Activated naive CD8-positive, alpha-beta T cell treated with anti-CD3 and anti-CD28 coated beads, Interleukin-2, amount 10 ng/mL, durations not matched to agents 7 days and 5 days (primary cell): ENCODE results near the gene ARSG. TPM values are rescaled to one million over a fixed set of nuclear protein-coding genes. Genes with fewer than 3 reads are reported as not detected.
A peak's percentile ranks its signal among the peaks of the same experiment; 100 is the strongest.
"Not testable (repeated sequence)": the region's sequence is repeated elsewhere in the genome, so short reads cannot be mapped to it uniquely, and the experiment has no call there.

Source experiments
- ATAC-seq: fragments of 150-1000 bp; cut with Tn5 transposase; one replicate; pipeline ENCODE4 v1.10.0; 2021; ENCODE audit warnings: low read depth, moderate library complexity
- POLR2A ChIA-PET: fragments of 350-600 bp; sonication (Branson Sonifier 250); formaldehyde crosslinking; loops from one replicate; lab custom pipeline; 2021; ENCODE audit warnings: antibody characterized with exemption; lab: Charles Lee
- DNase-seq: peaks from one replicate; pipeline ENCODE4 v3.0.0; 2021
- H3K27ac Mint-ChIP-seq: one replicate; pipeline ENCODE4 v1.8.0; 2022; ENCODE audit warnings: mild to moderate bottlenecking, mixed read lengths
- H3K27me3 Mint-ChIP-seq: one replicate; pipeline ENCODE4 v1.8.0; 2022; ENCODE audit warnings: mild to moderate bottlenecking, moderate library complexity, mixed read lengths
- H3K36me3 Mint-ChIP-seq: one replicate; pipeline ENCODE4 v1.8.0; 2021; ENCODE audit warnings: mild to moderate bottlenecking, mixed read lengths
- H3K4me1 Mint-ChIP-seq: one replicate; pipeline ENCODE4 v1.8.0; 2021; ENCODE audit warnings: mixed read lengths
- H3K4me3 Mint-ChIP-seq: one replicate; pipeline ENCODE4 v1.8.0; 2022; ENCODE audit warnings: mild to moderate bottlenecking, moderate library complexity, mixed read lengths
- H3K9me3 Mint-ChIP-seq: one replicate; pipeline ENCODE4 v1.8.0; 2021; ENCODE audit warnings: mixed read lengths
- total RNA-seq, 2 experiments: library from RNA; stranded (reverse); gene quantifications; one replicate each; pipeline ENCODE4 v1.2.3, GENCODE V29; 2021

The ARSG gene
- total RNA-seq, 2 experiments from 2014 or later = 10.4 to 10.9 TPM

GRCh38 chr17:68258890-68259647 is 32.2 kb upstream of the ARSG start:
- Mint-ChIP-seq H3K4me3 (peak overlapping the region; percentile 58), H3K4me1 (peaks cover 65% of the 10 kb centered on the region), H3K27ac (peak overlapping the region; percentile 88), H3K36me3 (peaks cover 27% of the 10 kb centered on the region)
- POLR2A ChIA-PET = interaction anchor here (0.8 to 1.4 kb wide), 4 partner anchors 11 to 140 kb away, joined by 3 to 14 read pairs (median 4); partner anchors contain the start of gene AMZ2
- H3K27me3 Mint-ChIP-seq, H3K9me3 Mint-ChIP-seq: not testable (repeated sequence)
- DNase-seq = peak; percentile 83
- peak; percentile 95 for ATAC-seq

DNA sequence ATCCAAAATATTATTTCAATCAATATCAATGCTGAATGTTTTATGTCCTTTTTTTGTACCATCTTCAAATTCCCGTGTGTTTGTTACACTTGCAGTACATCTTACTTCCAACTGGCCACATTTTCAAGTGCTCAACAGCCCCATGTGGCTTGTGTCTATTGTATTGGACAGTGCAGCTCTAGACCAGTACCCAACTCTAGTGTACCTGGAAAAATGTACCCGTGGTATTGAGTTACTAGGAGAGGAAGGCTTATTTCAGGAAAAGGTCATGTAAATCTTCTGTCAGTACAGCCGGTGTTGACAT is 31.7 kb upstream of the ARSG start:
- not testable (repeated sequence) for H3K9me3 Mint-ChIP-seq, H3K27me3 Mint-ChIP-seq, ATAC-seq, DNase-seq
- POLR2A ChIA-PET = interaction anchor here (1.0 to 1.4 kb wide), 2 partner anchors 11 to 32 kb away, joined by 3 to 14 read pairs; partner anchors contain the start of gene AMZ2
- peak overlapping the region; percentile 51 for H3K4me3 Mint-ChIP-seq
- peak overlapping the region; percentile 85 for H3K27ac Mint-ChIP-seq
- H3K36me3 Mint-ChIP-seq = peaks cover 23% of the 10 kb centered on the region
- peaks cover 63% of the 10 kb centered on the region for H3K4me1 Mint-ChIP-seq

DNA sequence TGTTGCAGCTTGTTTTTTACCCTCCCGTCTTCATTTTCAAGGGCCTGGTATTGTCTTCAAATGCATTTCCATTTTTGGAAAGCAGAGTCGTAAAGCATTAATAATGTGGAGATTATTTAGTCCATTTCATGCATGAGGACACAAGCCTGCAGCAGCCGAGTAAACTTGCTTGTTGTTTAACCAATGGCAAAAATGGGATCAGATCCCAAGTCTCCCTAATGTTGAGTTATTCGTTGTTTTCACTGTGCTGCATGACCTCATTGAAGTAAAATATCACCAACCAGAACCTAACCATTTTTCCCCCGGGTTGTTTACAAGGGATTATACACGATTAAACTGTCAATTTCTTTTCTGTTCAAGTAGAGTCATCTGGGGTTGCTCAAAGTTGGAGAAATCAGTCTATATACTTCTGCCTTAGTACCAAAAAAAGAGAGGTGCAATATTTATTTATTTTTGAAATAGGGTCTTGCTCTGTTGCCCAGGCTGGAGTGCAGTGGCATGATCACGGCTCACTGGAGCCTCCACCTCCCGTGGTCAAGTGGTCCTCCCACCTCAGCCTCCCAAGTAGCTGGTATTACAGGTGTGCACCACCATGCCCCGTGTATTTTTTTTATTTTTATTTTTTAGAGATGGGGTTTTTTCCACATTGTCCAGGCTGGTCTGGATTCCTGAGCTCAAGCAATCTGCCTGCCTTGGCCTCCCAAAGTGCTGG is 31.1 kb upstream of the ARSG start:
- H3K4me1 Mint-ChIP-seq = peaks cover 58% of the 10 kb centered on the region
- H3K27ac Mint-ChIP-seq = peak overlapping the region; percentile 85
- DNase-seq (no peak), ATAC-seq (no peak)
- H3K36me3 Mint-ChIP-seq = peaks cover 20% of the 10 kb centered on the region
- H3K27me3 Mint-ChIP-seq = no peaks in the 10 kb centered on the region
- H3K9me3 Mint-ChIP-seq = no peaks in the 10 kb centered on the region
- POLR2A ChIA-PET = interaction anchor here (1.0 to 1.1 kb wide), 2 partner anchors 32 to 202 kb away, joined by 3 to 4 read pairs; no protein-coding TSS in a partner anchor
- H3K4me3 Mint-ChIP-seq = peak overlapping the region; percentile 51

GRCh38 chr17:68262467-68262866 is 28.8 kb upstream of the ARSG start:
- ATAC-seq, DNase-seq, H3K9me3 Mint-ChIP-seq, H3K4me3 Mint-ChIP-seq, H3K27me3 Mint-ChIP-seq, H3K36me3 Mint-ChIP-seq: not testable (repeated sequence)
- Mint-ChIP-seq H3K27ac (peak overlapping the region; percentile 59), H3K4me1 (peaks cover 43% of the 10 kb centered on the region)
- POLR2A ChIA-PET = interaction anchor here (0.9 to 1.1 kb wide), 2 partner anchors 10 to 13 kb away, joined by 3 to 5 read pairs; no protein-coding TSS in a partner anchor

GRCh38 chr17:68263101-68263681 is 28.1 kb upstream of the ARSG start:
- H3K9me3 Mint-ChIP-seq, H3K27me3 Mint-ChIP-seq, H3K36me3 Mint-ChIP-seq, DNase-seq: not testable (repeated sequence)
- peak overlapping the region; percentile 59 for H3K27ac Mint-ChIP-seq
- ATAC-seq = peak; percentile 19
- H3K4me3 Mint-ChIP-seq = peak overlapping the region; percentile 4
- H3K4me1 Mint-ChIP-seq = peaks cover 37% of the 10 kb centered on the region
- POLR2A ChIA-PET = interaction anchor here (0.6 to 1.7 kb wide), 4 partner anchors 11 to 174 kb away, joined by 3 to 6 read pairs (median 4); no protein-coding TSS in a partner anchor

- ATAC-seq = not testable (repeated sequence)
Observed at GRCh38 chr17:68265833-68266232, 25.5 kb upstream of the ARSG start.

DNA sequence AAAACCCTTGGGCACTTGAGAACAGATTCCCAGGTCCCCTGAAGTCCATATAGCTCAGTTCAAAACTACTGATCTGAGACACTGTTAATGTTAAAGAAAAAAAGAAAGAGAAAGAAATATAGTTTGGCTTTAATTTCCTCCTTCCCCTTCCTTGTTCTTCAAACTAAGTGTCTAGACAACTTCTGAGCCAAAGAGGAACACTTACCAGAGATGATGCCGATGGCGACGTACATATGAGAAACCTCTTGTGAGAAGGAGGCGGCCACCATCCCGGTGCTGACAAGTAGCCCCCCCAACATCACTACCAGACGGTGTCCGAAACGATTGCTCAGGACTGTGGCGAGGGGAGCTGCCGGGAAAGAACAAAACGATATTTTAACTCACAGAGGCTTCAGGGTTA is 17.6 kb upstream of the ARSG start:
- Mint-ChIP-seq H3K9me3 (peaks cover 4% of the 10 kb centered on the region), H3K36me3 (peaks cover 40% of the 10 kb centered on the region), H3K27ac (no peak overlapping the region), H3K27me3 (no peaks in the 10 kb centered on the region), H3K4me1 (no peaks in the 10 kb centered on the region), H3K4me3 (no peak overlapping the region)
- ATAC-seq = no peak
- no peak for DNase-seq
- POLR2A ChIA-PET = no interaction called here

More at GRCh38 chr17:68265833-68266232, 25.5 kb upstream of the ARSG start:
- H3K27ac Mint-ChIP-seq, H3K9me3 Mint-ChIP-seq, H3K4me3 Mint-ChIP-seq, H3K27me3 Mint-ChIP-seq, DNase-seq: not testable (repeated sequence)
- POLR2A ChIA-PET = interaction anchor here (2.0 kb wide), 1 partner anchor 133 kb away, joined by 18 read pairs; no protein-coding TSS in a partner anchor
- Mint-ChIP-seq H3K4me1 (peaks cover 23% of the 10 kb centered on the region), H3K36me3 (peaks cover 16% of the 10 kb centered on the region)

DNA sequence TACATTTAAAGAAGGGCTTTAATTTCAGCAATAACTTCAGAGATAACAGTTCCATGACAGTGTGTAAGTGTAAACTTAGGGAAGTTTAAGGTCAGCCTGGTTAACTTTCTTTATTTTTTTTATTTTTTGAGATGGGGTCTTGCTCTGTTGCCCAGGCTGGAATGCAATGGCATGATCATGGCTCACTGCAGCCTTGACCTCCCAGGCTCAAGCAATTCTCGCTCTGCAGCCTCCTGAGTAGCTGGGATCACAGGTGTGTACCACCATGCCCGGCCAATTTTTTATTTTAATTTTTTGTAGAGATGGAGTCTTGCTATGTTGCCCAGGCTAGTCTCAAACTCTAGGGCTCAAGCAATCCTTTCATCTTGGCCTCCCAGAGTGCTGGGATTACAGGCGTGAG is 15.0 kb upstream of the ARSG start:
- not testable (repeated sequence) for DNase-seq, H3K9me3 Mint-ChIP-seq, H3K4me3 Mint-ChIP-seq, H3K27ac Mint-ChIP-seq, H3K4me1 Mint-ChIP-seq, H3K27me3 Mint-ChIP-seq, ATAC-seq
- peaks cover 49% of the 10 kb centered on the region for H3K36me3 Mint-ChIP-seq
- POLR2A ChIA-PET = interaction anchor here (1.2 kb wide), 1 partner anchor 15 kb away, joined by 3 read pairs; the partner anchor contains the start of genes ARSG and SLC16A6

DNA sequence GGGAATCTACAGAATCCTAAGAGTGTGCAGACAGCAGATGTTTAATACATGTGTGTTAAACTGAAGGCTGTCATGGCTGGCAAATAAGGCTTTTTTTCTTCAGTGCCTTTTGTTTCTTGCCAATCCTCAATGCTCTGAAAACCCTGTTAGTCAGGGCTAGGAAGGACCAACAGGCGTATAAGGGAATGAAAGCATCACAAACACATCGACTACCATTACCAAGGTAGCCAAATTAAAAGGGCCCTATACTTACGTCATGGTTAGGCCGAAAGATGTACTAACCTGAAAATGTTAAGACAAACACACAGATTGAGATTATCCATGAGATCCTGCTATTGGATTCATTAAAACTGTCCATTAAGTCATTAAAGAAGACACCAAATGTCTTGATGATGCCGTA is 13.5 kb upstream of the ARSG start:
- DNase-seq = no peak
- Mint-ChIP-seq H3K27ac (no peak overlapping the region), H3K4me3 (no peak overlapping the region), H3K4me1 (peaks cover 2% of the 10 kb centered on the region), H3K27me3 (no peaks in the 10 kb centered on the region), H3K9me3 (peaks cover 11% of the 10 kb centered on the region), H3K36me3 (peaks cover 54% of the 10 kb centered on the region)
- ATAC-seq = no peak
- POLR2A ChIA-PET = interaction anchor here (1.0 kb wide), 1 partner anchor 141 kb away, joined by 4 read pairs; no protein-coding TSS in a partner anchor

- H3K4me3 Mint-ChIP-seq, H3K27me3 Mint-ChIP-seq, POLR2A ChIA-PET, H3K4me1 Mint-ChIP-seq, DNase-seq, H3K27ac Mint-ChIP-seq, ATAC-seq: not testable (repeated sequence)
- peaks cover 11% of the 10 kb centered on the region for H3K9me3 Mint-ChIP-seq
- H3K36me3 Mint-ChIP-seq = peaks cover 49% of the 10 kb centered on the region
Observed at GRCh38 chr17:68281965-68282364, 9.3 kb upstream of the ARSG start.

GRCh38 chr17:68288375-68288774 is 2.9 kb upstream of the ARSG start:
- Mint-ChIP-seq H3K4me3 (no peak overlapping the region), H3K27me3 (no peaks in the 10 kb centered on the region), H3K9me3 (no peaks in the 10 kb centered on the region), H3K27ac (peak overlapping the region; percentile 27), H3K36me3 (peaks cover 7% of the 10 kb centered on the region), H3K4me1 (peaks cover 28% of the 10 kb centered on the region)
- POLR2A ChIA-PET = interaction anchor here (1.0 to 4.8 kb wide), 4 partner anchors 65 to 171 kb away, joined by 4 to 38 read pairs (median 21); partner anchors contain the start of gene WIPI1
- DNase-seq (no peak), ATAC-seq (no peak)

- Mint-ChIP-seq H3K27ac (peak overlapping the region; percentile 27), H3K27me3 (no peaks in the 10 kb centered on the region), H3K4me1 (peaks cover 28% of the 10 kb centered on the region), H3K4me3 (peak overlapping the region; percentile 94), H3K36me3 (peaks cover 7% of the 10 kb centered on the region), H3K9me3 (no peaks in the 10 kb centered on the region)
- POLR2A ChIA-PET = interaction anchor here (0.7 to 4.8 kb wide), 6 partner anchors 24 to 170 kb away, joined by 3 to 38 read pairs (median 5); partner anchors contain the start of genes AMZ2 and WIPI1
- DNase-seq (no peak), ATAC-seq (no peak)
Observed at GRCh38 chr17:68288804-68289203, 2.5 kb upstream of the ARSG start.

- no peaks in the 10 kb centered on the region for H3K27me3 Mint-ChIP-seq
- no peaks in the 10 kb centered on the region for H3K9me3 Mint-ChIP-seq
- DNase-seq (no peak), ATAC-seq (no peak)
- POLR2A ChIA-PET = interaction anchor here (0.7 to 4.8 kb wide), 10 partner anchors 19 to 170 kb away, joined by 3 to 63 read pairs (median 18); partner anchors contain the start of genes AMZ2 and WIPI1
- H3K4me3 Mint-ChIP-seq = peak overlapping the region; percentile 94
- H3K36me3 Mint-ChIP-seq = peaks cover 7% of the 10 kb centered on the region
- peak overlapping the region; percentile 90 for H3K27ac Mint-ChIP-seq
- H3K4me1 Mint-ChIP-seq = peaks cover 28% of the 10 kb centered on the region
Observed at GRCh38 chr17:68289473-68289872, 1.8 kb upstream of the ARSG start.
